Tibial nerve (tissue), 4 donors: ENCODE measurements around the gene CHST7.

Source experiments
- EP300 ChIP-seq, 2 donors: sonication (generic); formaldehyde crosslinking; IDR thresholded peaks; one replicate each; pipeline ENCODE4 v1.6.1; 2017; ENCODE audit warnings: antibody characterized with exemption in 2 of 2, mild to moderate bottlenecking in 1 of 2
- POLR2A ChIP-seq, 2 donors: fragments of 450-650 bp; IDR thresholded peaks; one replicate each; pipeline ENCODE4 v1.6.1; 2017; ENCODE audit warnings: antibody characterized with exemption in 2 of 2, mild to moderate bottlenecking in 2 of 2, moderate library complexity in 2 of 2
- TF ChIP-seq, protein P1 (sequence below), 5 experiments: fragments of 200-600 bp in 3 of 5; fragments of 450-650 bp in 2 of 5; sonication (generic) in 3 of 5; IDR thresholded peaks; one replicate each; pipeline ENCODE4 v1.5.1; 2016 to 2019; ENCODE audit warnings: antibody characterized with exemption in 5 of 5, mild to moderate bottlenecking in 3 of 5, moderate library complexity in 2 of 5

GRCh38 chrX:46575586-46575985, 2.0 kb downstream of the CHST7 start:
- TF ChIP-seq POLR2A (IDR thresholded peaks at IDR 0.05) (no peak), EP300 (IDR thresholded peaks at IDR 0.05) (no peak)
- TF ChIP-seq, protein P1, sequence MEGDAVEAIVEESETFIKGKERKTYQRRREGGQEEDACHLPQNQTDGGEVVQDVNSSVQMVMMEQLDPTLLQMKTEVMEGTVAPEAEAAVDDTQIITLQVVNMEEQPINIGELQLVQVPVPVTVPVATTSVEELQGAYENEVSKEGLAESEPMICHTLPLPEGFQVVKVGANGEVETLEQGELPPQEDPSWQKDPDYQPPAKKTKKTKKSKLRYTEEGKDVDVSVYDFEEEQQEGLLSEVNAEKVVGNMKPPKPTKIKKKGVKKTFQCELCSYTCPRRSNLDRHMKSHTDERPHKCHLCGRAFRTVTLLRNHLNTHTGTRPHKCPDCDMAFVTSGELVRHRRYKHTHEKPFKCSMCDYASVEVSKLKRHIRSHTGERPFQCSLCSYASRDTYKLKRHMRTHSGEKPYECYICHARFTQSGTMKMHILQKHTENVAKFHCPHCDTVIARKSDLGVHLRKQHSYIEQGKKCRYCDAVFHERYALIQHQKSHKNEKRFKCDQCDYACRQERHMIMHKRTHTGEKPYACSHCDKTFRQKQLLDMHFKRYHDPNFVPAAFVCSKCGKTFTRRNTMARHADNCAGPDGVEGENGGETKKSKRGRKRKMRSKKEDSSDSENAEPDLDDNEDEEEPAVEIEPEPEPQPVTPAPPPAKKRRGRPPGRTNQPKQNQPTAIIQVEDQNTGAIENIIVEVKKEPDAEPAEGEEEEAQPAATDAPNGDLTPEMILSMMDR (IDR thresholded peaks at IDR 0.05), result no peak
